Measurements from ENCODE around the gene CFD.

The CFD gene

DNA sequence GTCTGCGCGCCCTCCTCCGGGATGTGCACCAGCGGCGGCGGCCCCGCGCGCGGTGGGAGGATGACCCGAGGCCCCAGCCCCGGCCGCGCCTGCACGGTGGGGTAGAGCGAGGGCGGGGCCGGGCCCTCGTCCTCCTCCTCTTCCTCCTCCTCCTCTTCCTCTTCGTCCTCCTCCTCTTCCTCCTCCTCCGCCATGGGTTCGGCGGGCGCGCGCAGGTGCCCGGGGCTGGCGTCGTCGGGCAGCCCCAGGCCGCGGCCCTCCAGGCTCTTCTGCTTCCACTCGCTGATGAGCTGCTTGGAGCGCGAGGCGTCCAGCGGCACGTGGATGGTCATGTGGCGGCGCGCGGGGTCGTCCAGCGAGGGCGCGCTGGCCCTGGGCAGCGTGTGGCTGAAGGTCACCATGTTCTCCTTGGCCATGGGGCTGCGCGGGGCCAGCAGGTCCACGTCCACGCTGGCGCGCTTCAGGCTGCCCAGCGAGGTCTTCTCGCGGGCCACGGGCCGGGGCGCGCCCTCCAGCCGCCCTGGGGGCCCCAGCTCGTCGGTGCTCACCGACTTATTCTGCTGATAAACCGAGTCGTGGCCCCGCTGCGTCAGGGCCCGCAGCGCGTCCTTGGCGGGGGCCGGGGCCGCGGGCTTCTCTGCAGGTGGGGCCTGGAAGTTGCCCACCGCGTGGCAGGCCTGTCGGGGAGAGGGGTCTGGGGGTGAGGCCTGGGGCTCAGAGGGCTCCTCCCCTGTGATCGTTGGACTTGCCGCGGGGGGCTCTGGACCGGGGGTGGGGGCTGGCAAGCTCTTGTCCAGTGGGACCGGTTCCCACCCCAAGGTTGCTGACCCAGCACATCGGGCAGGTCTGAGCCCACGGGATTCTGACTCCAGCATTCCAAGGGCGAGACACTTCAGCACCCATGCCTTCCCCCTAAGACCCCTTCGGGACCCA, 46.0 kb upstream of the CFD start:
- H3K79me2 ChIP-seq (ENCODE audit: insufficient read depth, low read length), result peaks cover 8% of the 10 kb centered on the region; the same call in 1 of the 2 replicates

GRCh38 chr19:814152-815078, 45.0 kb upstream of the CFD start:
- Histone ChIP-seq H3K4me3 (ENCODE audit: low read length, poor library complexity, severe bottlenecking) (no peak overlapping the region), H3K9me3 (ENCODE audit: insufficient read depth, low read depth, low read length) (no peaks in the 10 kb centered on the region), H3K4me2 (ENCODE audit: low read depth, low read length, poor library complexity, severe bottlenecking) (no peak overlapping the region), H2AFZ (ENCODE audit: low read length) (no peak overlapping the region), H3K27me3 (ENCODE audit: insufficient read depth, low read length, poor library complexity, severe bottlenecking) (no peaks in the 10 kb centered on the region), H3K79me2 (ENCODE audit: insufficient read depth, low read length) (peaks cover 1% of the 10 kb centered on the region; the same call in 1 of the 2 replicates), H3K9ac (ENCODE audit: low read depth, low read length, poor library complexity, severe bottlenecking) (no peak overlapping the region), H3F3A (ENCODE audit: low read depth) (peaks cover 18% of the 10 kb centered on the region; the same call in 1 of the 2 replicates), H3K9me2 (replicated peaks; ENCODE audit: low read depth, low read length) (no peaks in the 10 kb centered on the region), H3K36me3 (ENCODE audit: insufficient read depth, low read length) (peaks cover 43% of the 10 kb centered on the region; the same call in 1 of the 2 replicates), H4K20me1 (ENCODE audit: insufficient read depth, low read length, poor library complexity, severe bottlenecking) (peaks cover 25% of the 10 kb centered on the region), H3K4me1 (ENCODE audit: insufficient read depth, low read length, poor library complexity, severe bottlenecking) (no peaks in the 10 kb centered on the region)
- TF ChIP-seq EZH2phosphoT487 (IDR thresholded peaks at IDR 0.05; ENCODE audit: borderline replicate concordance), result no peak
- TF ChIP-seq CTCF (conservative IDR thresholded peaks at IDR 0.05; ENCODE audit: low read length), result no peak

More for the DNA sequence above, 46.0 kb upstream of the CFD start:
- TF ChIP-seq CTCF (conservative IDR thresholded peaks at IDR 0.05; ENCODE audit: low read length), result no peak
- no peak for TF ChIP-seq EZH2phosphoT487 (IDR thresholded peaks at IDR 0.05; ENCODE audit: borderline replicate concordance)
- peaks cover 34% of the 10 kb centered on the region for H4K20me1 ChIP-seq (ENCODE audit: insufficient read depth, low read length, poor library complexity, severe bottlenecking)
- H3K4me2 ChIP-seq (ENCODE audit: low read depth, low read length, poor library complexity, severe bottlenecking), result no peak overlapping the region
- no peaks in the 10 kb centered on the region for H3K27me3 ChIP-seq (ENCODE audit: insufficient read depth, low read length, poor library complexity, severe bottlenecking)
- H3F3A ChIP-seq (ENCODE audit: low read depth), result peaks cover 18% of the 10 kb centered on the region; the same call in 1 of the 2 replicates
- no peak overlapping the region for H3K9ac ChIP-seq (ENCODE audit: low read depth, low read length, poor library complexity, severe bottlenecking)
- H3K4me3 ChIP-seq (ENCODE audit: low read length, poor library complexity, severe bottlenecking), result no peak overlapping the region
- no peaks in the 10 kb centered on the region for H3K9me3 ChIP-seq (ENCODE audit: insufficient read depth, low read depth, low read length)
- no peaks in the 10 kb centered on the region for H3K4me1 ChIP-seq (ENCODE audit: insufficient read depth, low read length, poor library complexity, severe bottlenecking)
- H3K36me3 ChIP-seq (ENCODE audit: insufficient read depth, low read length), result peaks cover 52% of the 10 kb centered on the region; the same call in 1 of the 2 replicates
- no peaks in the 10 kb centered on the region for H3K9me2 ChIP-seq (replicated peaks; ENCODE audit: low read depth, low read length)
- no peak overlapping the region for H2AFZ ChIP-seq (ENCODE audit: low read length)

DNA sequence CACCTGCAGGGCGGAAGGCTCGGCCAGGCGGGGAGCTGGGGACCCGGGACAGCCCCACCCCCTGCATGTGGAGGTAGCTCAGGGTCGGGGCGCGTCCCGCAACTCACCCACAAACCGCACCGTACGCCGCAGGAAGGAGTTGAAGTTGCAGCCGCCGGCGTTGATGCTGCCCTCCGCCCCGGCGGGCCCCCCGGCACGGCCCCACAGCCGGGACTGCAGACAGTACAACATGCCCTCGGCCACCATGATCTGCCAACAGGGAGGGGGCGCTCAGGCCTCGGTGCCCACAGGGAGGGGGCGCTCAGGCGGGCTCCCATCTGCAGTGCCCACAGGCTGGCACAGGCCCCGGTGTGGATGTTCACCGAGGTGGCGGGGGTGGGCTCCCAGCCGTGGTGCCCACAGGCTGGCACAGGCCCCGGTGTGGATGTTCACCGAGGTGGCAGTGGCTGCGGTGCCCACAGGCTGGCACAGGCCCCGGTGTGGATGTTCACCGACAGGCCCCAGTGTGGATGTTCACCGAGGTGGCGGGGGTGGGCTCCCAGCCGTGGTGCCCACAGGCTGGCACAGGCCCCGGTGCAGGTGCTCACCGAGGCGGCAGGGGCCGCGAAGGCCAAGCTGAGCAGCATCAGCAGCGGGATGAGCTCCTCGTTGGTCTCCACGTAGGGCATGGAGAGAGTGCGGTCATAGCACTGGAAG, 44.2 kb upstream of the CFD start:
- H4K20me1 ChIP-seq (ENCODE audit: insufficient read depth, low read length, poor library complexity, severe bottlenecking), result peaks cover 22% of the 10 kb centered on the region
- peaks cover 35% of the 10 kb centered on the region; the same call in 1 of the 2 replicates for H3K36me3 ChIP-seq (ENCODE audit: insufficient read depth, low read length)
- H3K79me2 ChIP-seq (ENCODE audit: insufficient read depth, low read length), result no peaks in the 10 kb centered on the region
- H3K4me2 ChIP-seq (ENCODE audit: low read depth, low read length, poor library complexity, severe bottlenecking), result no peak overlapping the region
- H3K9me2 ChIP-seq (replicated peaks; ENCODE audit: low read depth, low read length), result no peaks in the 10 kb centered on the region
- no peaks in the 10 kb centered on the region for H3K4me1 ChIP-seq (ENCODE audit: insufficient read depth, low read length, poor library complexity, severe bottlenecking)
- H3K27me3 ChIP-seq (ENCODE audit: insufficient read depth, low read length, poor library complexity, severe bottlenecking), result no peaks in the 10 kb centered on the region
- H3K9me3 ChIP-seq (ENCODE audit: insufficient read depth, low read depth, low read length), result no peaks in the 10 kb centered on the region
- no peak overlapping the region for H2AFZ ChIP-seq (ENCODE audit: low read length)
- H3K9ac ChIP-seq (ENCODE audit: low read depth, low read length, poor library complexity, severe bottlenecking), result no peak overlapping the region
- peaks cover 16% of the 10 kb centered on the region; the same call in 1 of the 2 replicates for H3F3A ChIP-seq (ENCODE audit: low read depth)
- H3K4me3 ChIP-seq (ENCODE audit: low read length, poor library complexity, severe bottlenecking), result no peak overlapping the region
- TF ChIP-seq EZH2phosphoT487 (IDR thresholded peaks at IDR 0.05; ENCODE audit: borderline replicate concordance) (no peak), CTCF (conservative IDR thresholded peaks at IDR 0.05; ENCODE audit: low read length) (no peak)
